ENCODE measurements around the gene EFNB3.

- TF ChIP-seq CTCF (conservative IDR thresholded peaks at IDR 0.05; ENCODE audit: low read depth, low read length): no peak
- TF ChIP-seq EZH2 (IDR thresholded peaks at IDR 0.05; ENCODE audit: borderline replicate concordance, low read depth, low read length, poor library complexity, severe bottlenecking): no peak
Observed at GRCh38 chr17:7709031-7709430, 4.0 kb downstream of the EFNB3 start.

All from A673 (cell line).